ENCODE measurements around the gene IFNA8.
"Not testable (repeated sequence)": the region's sequence is repeated elsewhere in the genome, so short reads cannot be mapped to it uniquely, and the experiment has no call there.

IFNA8 gene

DNA sequence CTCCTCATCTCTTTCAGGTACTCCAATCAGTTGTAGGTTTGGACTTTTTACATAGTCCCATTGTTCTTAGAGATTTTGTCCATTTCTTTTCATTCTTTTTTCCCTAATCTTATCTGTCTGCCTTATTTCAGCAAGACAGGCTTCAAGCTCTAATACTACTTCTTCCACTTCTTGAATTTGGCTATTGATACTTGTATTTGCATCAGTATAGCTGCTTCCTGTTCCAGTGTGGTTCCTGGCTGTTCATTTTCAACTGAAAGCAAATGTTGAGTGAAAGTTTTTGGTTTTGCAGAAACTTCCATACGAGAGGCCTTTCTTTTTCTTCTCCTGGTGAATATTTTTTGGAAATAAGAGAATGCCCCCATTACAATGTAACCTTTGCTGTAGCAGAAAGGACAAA lies 19.3 kb downstream of the IFNA8 start:
- in situ Hi-C loops (cut with MboI; ENCODE audit: low sequenced_read_pairs), result no loop called here

DNA sequence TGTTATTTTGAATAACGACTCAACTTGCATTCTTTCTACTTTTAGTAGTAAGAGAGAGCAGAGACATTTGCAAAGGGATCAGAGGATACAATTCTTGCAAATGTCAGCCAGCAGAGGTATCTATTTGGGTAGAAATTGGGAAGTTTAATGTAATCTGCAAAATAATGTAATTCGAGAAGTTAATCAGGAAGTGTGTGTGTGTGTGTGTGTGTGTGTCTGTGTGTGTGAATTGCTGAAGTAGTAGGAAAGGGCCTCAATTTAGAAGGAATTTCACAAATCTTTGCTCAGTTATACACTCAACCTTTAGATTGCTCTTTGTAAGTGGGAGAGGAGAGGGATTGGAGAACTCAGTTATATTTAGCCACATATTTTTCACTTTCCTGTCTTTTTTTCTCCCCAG lies 20.3 kb downstream of the IFNA8 start:
- in situ Hi-C loops (cut with MboI; ENCODE audit: low sequenced_read_pairs), result no loop called here

DNA sequence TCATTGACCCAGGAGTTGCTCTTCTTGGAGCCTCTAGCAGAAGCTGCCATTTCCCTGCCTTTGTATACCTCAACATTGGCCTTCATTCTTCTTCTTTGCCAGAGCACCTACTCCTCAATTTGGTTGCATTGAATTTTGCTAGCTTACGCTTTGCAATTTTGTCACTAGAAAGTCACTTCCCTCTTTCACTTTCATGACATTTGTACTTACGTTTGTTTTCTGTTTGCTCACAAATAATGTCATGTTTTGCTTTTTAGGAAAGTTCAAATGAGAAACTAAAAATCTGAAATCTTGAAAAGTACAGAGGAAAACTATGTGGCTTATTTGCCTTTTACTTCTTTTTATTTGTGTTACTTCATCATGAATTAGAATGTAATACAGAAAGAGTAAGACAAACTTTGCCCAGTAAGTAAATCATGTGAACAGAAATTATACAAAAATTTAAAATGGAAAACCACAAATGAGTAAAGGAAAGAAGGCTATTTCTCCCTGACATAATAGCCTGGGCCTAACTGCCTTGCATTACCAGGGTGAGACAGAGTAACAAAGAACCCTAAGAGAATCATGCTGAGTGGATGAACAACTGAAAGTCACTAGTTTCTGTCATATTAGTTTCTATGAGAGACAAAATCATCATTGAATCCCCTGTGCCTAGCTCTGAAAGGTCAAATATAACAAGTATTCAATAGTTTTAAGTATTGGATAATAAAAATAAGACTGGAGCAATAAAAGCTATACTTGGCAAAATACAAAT lies 23.9 kb downstream of the IFNA8 start:
- in situ Hi-C loops (cut with MboI; ENCODE audit: low sequenced_read_pairs), result no loop called here

DNA sequence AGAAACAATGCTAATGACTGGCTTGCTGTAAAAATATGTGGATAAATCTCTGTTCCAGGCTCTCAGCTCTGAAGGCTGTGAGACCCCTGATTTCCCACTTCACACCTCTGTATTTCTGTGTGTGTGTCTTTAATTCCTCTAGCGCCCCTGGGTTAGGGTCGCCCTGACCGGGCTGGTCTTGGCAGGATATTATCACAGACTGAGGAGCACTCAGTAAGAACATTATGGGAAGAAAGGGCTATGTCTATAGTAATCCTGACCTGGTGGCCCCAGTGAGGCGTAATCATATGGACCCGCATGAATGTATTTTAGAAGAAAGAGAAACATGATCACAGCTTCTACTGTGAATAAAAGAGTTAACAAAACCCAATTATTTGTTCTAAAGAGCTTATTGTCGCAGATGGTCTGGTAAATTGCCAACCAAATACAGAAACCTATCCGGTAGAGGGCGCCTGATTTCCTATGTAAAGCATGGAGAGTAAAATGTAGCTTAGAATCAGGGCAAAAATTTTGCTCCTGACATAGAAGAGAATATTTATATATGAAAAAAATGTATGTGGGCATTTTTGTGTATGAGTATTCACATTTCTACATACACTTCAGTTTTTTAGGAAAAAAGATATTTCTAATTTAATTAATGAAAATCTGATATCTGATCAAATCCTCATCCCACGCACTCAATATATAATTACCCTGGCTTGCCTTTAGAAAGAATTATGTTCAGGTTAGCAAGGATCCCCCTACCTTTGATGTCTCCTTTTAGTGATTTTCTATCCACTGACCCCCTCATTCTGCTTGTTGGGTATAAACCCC lies 25.5 kb downstream of the IFNA8 start:
- in situ Hi-C loops (cut with MboI; ENCODE audit: low sequenced_read_pairs), result no loop called here

DNA sequence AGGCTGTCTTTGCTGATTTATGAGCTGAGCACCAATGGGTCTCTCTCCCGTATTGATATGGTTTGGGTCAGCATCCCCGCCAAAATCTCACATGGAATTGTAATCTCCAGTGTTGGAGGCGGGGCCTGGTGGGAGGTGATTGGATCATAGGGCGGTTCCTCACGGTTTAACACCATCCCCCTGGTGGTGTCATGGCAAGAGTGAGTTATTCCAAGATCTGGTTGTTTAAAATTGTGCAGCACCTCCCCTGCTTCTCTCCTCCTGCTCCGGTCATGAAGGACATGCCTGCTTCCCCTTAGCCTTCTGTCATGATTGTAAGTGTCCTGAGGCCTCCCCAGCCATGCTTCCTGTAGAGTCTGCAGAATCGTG lies 26.1 kb downstream of the IFNA8 start:
- in situ Hi-C loops (cut with MboI; ENCODE audit: low sequenced_read_pairs), result not testable (repeated sequence)

DNA sequence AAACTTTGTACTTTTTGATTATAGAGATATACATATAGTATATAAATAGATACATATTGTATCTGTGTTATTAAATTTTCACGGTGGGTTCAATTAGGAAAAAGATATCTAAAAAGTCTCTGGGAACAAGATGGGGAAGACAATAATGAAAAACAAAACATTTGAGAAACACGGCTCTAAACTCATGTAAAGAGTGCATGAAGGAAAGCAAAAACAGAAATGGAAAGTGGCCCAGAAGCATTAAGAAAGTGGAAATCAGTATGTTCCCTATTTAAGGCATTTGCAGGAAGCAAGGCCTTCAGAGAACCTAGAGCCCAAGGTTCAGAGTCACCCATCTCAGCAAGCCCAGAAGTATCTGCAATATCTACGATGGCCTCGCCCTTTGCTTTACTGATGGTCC lies 31.2 kb downstream of the IFNA8 start, which contains the start of gene IFNA1:
Gene IFNA1, plus strand, starts transcription at position 301 of the 400 bp plus-strand sequence. Its CDS starts 69 bp downstream, at position 370.
- in situ Hi-C loops (cut with MboI; ENCODE audit: low sequenced_read_pairs), result no loop called here

DNA sequence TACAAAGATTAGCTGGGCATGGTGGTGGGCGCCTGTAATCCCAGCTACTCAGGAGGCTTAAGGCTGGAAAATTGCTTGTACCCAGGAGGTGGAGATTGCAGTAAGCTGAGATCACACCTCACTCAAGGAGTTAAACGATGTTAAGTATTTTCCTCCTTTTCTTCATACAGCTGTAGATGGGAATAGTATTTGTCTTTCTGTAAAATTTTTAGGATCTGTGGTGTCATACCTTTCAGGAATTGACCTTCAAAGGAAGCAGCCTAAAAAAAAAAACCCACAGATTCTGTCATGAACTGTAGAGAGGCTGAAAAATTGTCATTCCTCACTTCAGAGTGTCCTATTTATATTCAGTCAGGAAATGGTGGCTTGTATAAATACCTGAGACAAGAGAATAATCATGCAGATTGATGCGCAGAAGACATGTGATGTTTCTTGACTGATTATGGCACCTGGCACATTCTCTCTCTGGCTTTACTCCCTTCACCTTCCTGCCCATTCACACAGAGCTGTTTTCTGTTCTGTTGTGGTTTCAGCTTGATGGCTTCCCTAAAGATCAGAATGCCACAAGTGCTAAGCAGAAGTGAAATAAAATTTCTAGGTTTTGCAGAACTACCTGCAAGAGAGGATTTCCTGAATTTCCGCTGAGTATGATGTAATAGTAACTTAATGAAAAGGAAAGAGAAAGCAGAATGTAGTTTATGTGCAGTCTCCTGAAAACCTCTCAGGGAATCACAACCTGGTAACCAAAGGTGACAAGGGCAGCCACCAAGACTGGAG lies 35.1 kb downstream of the IFNA8 start:
- in situ Hi-C loops (cut with MboI; ENCODE audit: low sequenced_read_pairs), result no loop called here

DNA sequence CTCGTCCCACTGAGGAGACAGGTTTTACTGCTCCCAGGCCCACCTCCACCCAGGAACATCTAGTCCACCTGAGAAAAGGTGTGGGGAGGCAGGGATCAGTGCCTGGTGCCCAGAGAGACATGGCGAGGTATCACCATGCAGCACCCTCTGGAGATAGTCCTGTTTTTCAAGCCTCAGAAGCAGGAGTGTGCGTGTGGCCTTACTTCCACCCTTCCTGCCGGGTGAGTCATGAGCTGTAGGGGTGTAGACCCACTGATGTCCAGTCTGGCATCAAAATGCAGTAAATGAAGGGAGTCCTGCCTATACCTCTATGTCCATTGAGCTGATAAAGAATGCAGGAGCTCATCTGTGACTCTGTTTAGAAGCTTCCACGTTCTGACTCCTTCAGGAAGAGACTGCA lies 40.4 kb downstream of the IFNA8 start:
- in situ Hi-C loops (cut with MboI; ENCODE audit: low sequenced_read_pairs), result not testable (repeated sequence)

DNA sequence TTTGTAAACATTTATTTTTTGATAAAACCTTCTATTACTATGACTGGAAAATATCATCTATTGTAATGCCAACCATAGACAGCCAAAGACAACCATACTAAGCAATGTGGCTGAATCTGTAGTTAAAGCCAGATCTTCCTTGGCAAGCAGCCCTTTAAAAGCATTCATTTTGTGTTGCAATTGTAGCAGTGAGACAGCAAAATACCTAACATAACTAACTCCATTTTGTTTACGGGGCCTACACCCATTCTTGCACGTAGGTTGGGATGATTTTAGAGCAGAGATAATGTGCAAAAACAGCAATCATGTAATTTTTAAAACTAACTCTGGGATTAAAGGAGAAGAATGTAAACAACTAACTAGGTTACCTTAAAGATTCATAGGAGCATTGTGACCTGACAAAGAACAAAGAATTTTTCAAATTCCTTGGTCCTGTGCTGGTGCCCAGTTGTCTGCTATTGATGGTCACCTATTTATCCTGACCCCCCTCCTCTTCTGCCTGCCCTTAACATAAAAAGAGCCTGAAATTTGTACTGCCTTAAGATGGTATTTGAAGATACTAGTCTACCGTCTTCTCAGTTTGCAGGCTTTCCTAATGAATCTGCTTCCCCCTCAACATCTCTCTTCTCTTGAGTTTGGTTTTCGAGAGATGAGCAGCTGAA lies 41.9 kb downstream of the IFNA8 start:
- in situ Hi-C loops (cut with MboI; ENCODE audit: low sequenced_read_pairs), result no loop called here

DNA sequence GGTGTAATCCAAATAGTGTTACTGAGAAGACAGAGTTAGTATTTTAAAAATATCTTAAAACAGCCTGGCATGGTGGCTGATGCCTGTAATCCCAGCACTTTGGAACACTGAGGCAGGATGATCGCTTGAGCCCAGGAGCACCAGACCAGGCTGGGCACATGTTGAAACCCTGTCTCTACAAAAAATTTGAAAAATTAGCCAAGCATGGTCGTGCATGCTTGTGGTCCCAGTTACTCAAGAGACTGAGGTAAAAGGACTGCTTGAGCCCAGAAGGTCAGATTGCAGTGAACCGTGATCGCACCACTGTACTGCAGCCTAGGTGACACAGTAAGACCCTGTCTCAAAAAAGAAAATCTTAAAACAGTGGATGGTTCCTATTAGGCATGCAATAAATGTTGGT lies 43.8 kb downstream of the IFNA8 start:
- in situ Hi-C loops (cut with MboI; ENCODE audit: low sequenced_read_pairs), result no loop called here

DNA sequence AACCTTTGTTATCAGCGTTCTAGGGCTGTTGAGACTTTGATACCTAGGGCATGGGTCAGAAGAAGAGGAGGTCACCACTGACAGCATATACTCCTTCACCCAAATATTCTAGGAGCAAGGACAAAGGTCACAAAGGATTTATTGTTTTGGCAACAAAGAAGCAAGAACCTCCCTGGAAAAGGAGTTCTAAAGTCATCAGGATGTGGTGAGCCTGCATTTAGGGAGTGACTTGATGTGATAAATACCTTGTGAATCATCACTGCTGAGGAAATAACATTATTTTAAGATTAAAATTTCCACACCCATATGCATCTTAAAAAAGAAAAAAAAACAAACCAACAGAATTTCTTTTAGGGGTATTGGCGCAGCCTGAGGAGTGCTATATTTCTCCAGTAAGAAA lies 45.2 kb downstream of the IFNA8 start:
- in situ Hi-C loops (cut with MboI; ENCODE audit: low sequenced_read_pairs), result no loop called here

DNA sequence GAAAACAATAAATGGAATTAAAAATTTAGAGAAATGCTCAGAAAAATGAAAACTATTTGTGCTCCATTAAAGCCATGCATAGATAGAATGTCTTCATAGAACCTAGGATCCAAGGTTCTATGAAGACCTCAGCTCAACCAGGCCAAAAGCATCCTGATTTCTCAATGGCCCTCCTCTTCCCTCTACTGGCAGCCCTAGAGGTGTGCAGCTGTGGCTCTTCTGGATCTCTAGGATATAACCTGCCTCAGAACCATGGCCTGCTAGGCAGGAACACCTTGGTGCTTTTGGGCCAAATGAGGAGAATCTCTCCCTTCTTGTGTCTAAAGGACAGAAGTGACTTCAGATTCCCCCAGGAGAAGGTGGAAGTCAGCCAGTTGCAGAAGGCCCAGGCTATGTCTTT lies 46.4 kb downstream of the IFNA8 start:
- in situ Hi-C loops (cut with MboI; ENCODE audit: low sequenced_read_pairs), result no loop called here

All from hTERT RPE-1 (cell line).